Thoracic aorta (tissue), 2 donors: ENCODE data around the gene SOX5. TPM values are rescaled to one million over a fixed set of nuclear protein-coding genes. Genes with fewer than 3 reads are reported as not detected.

Experiments
- ATAC-seq: fragments of 150-250 bp; one replicate; pipeline ENCODE4 v1.8.0; 2017; ENCODE audit warnings: low read depth; ENCODE audit not compliant: insufficient number of reproducible peaks, low FRiP score
- DNase-seq: peaks from one replicate; pipeline ENCODE4 v3.0.0-alpha.2; 2020; ENCODE audit warnings: low spot score
- H3K27ac ChIP-seq, 2 donors: fragments of 200-600 bp; sonication (generic); 1 replicate in 1 of 2; 2 replicates in 1 of 2; pipeline ENCODE4 v1.5.1; 2016; ENCODE audit warnings: mild to moderate bottlenecking in 2 of 2, moderate library complexity in 2 of 2
- H3K27me3 ChIP-seq: fragments of 200-600 bp; sonication (generic); replicated peaks from 2 replicates; pipeline ENCODE4 v1.6.0; 2016; ENCODE audit warnings: mild to moderate bottlenecking; ENCODE audit not compliant: insufficient read depth
- H3K36me3 ChIP-seq: fragments of 200-600 bp; sonication (generic); one replicate; pipeline ENCODE4 v1.5.1; 2016
- H3K4me1 ChIP-seq, 2 donors: fragments of 200-600 bp; sonication (generic); 1 replicate in 1 of 2; 2 replicates in 1 of 2; pipeline versions ENCODE4 v1.5.1 to v1.6.0; 2016; ENCODE audit warnings: low read depth in 2 of 2, mild to moderate bottlenecking in 1 of 2; ENCODE audit not compliant: control insufficient read depth in 1 of 2
- H3K4me3 ChIP-seq: fragments of 200-600 bp; sonication (generic); 2 replicates; pipeline ENCODE4 v1.5.1; 2016; ENCODE audit warnings: mild to moderate bottlenecking
- H3K9me3 ChIP-seq: fragments of 200-600 bp; sonication (generic); 2 replicates; pipeline ENCODE4 v1.5.1; 2016
- CTCF ChIP-seq: fragments of 200-600 bp; sonication (generic); IDR thresholded peaks from one replicate; pipeline ENCODE4 v1.5.1; 2019; ENCODE audit warnings: antibody characterized with exemption
- total RNA-seq, 2 donors: library from RNA; depleted of rRNA; stranded (reverse); fragments of >200 nt; gene quantifications; one replicate each; pipeline versions ENCODE4 v1.1.0 to v1.2.3, GENCODE V29; 2016

Gene SOX5
- total RNA-seq, 2 donors from 2014 or later, result 36.8 to 37.0 TPM

DNA sequence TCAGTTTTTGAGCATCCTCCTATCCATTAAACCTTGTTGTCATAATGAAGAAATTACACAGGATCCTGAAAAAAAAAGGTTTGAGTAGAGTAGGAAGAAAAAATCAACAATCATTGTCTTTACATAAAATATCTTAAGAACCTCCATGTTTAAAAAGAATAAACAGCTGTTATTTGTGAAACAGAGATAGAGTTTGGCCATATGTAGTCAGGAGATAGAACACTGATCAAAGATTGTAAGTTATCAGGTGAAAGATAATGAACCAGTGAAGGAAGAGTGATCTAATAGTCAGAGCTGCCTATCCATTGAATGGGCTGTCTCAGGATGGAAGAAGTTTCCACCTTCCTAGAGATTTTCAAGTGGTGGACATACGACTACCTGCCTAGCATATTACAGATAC, 397.1 kb downstream of the SOX5 start:
- Histone ChIP-seq H3K4me1 (no peaks in the 10 kb centered on the region), H3K9me3 (no peaks in the 10 kb centered on the region), H3K36me3 (no peaks in the 10 kb centered on the region), H3K27me3 (no peaks in the 10 kb centered on the region), H3K27ac (no peak overlapping the region), H3K4me3 (no peak overlapping the region)
- no peak for TF ChIP-seq CTCF
- ATAC-seq (no peak), DNase-seq (no peak)

DNA sequence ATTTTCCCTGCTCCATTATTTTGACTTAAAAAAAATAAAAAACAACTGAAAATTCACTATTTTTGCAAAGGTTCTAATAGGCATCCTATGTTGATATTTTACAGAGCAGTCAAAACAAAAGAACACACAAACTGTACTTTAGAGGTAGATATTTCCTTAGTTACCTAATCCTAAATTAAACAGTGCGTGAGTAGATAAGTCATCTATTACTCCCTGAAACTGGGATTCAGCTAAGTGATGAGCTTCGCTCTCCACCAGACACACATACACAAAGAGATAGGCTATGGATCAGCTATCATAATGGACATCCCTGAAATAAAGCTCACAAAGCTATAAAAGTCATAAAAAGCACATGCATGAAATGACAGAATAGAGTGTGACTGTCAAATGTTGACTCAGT, 398.7 kb downstream of the SOX5 start:
- Histone ChIP-seq H3K9me3 (no peaks in the 10 kb centered on the region), H3K27me3 (no peaks in the 10 kb centered on the region), H3K4me1 (peaks cover 4 to 10% of the 10 kb centered on the region in 2 donors), H3K36me3 (no peaks in the 10 kb centered on the region), H3K4me3 (no peak overlapping the region), H3K27ac (no peak overlapping the region)
- DNase-seq (no peak), ATAC-seq (no peak)
- no peak for TF ChIP-seq CTCF

- ATAC-seq (no peak), DNase-seq (no peak)
- H3K9me3 ChIP-seq, result no peaks in the 10 kb centered on the region
- no peak overlapping the region for H3K27ac ChIP-seq
- H3K4me1 ChIP-seq, result peaks cover 4 to 17% of the 10 kb centered on the region in 2 donors
- no peaks in the 10 kb centered on the region for H3K36me3 ChIP-seq
- TF ChIP-seq CTCF, result no peak
- no peaks in the 10 kb centered on the region for H3K27me3 ChIP-seq
- no peak overlapping the region for H3K4me3 ChIP-seq
Observed at GRCh38 chr12:23548742-23549141, 400.7 kb downstream of the SOX5 start.

DNA sequence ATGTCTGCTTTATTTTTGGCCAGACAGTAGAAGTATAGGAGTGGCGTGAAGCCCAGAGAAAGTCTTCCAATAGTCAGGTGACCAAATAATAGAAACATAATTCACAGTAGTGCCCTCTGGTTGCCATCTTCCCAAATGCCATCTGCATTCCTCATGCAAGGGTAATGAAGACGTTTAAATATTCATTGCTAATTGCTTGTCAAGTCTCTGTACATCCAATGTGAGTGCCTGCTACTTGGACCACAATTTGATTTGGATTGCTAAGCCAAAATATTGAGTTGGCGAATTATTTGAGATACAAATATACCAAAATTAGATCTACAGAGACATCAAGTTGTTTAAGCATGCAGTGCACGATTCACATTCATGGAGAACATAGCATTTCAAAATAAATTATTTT, 402.7 kb downstream of the SOX5 start:
- H3K4me1 ChIP-seq, result peaks cover 4 to 17% of the 10 kb centered on the region in 2 donors
- ATAC-seq (no peak), DNase-seq (no peak)
- no peak overlapping the region for H3K4me3 ChIP-seq
- H3K27me3 ChIP-seq, result no peaks in the 10 kb centered on the region
- no peak overlapping the region for H3K27ac ChIP-seq
- H3K9me3 ChIP-seq, result no peaks in the 10 kb centered on the region
- TF ChIP-seq CTCF, result no peak
- no peaks in the 10 kb centered on the region for H3K36me3 ChIP-seq

DNA sequence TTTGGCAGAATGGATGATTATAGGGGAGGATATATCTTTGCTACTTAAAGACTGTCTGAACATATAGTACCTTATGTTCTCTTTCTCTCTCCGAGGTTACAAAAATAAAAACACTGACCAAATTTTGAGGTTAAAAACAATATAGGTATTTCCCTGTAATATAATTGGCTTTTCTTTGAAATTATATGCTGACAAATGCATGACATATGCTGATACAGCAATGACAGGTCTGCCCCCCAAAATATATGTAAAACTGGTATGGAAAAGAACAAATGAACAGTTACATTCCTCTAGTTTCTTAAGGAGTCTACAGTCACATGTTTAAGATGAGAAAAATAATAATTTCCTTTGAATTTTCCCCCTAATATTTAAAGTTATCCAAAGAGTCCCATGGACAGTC, 405.7 kb downstream of the SOX5 start:
- Histone ChIP-seq H3K27ac (no peak overlapping the region), H3K27me3 (no peaks in the 10 kb centered on the region), H3K36me3 (no peaks in the 10 kb centered on the region), H3K9me3 (no peaks in the 10 kb centered on the region), H3K4me1 (peaks cover 4 to 17% of the 10 kb centered on the region in 2 donors), H3K4me3 (no peak overlapping the region)
- DNase-seq, result no peak
- no peak for TF ChIP-seq CTCF
- no peak for ATAC-seq
